KBM-7 (cell line): ENCODE data around the gene CD83.

Experiments used
- DNase-seq: peaks from one replicate; pipeline ENCODE4 v3.0.0-alpha.2; 2015
- in situ Hi-C: fragments of 300-500 bp; cut with MboI; formaldehyde crosslinking; loops from 2 replicates; pipeline ENCODE4 v1.14.3; 2020; ENCODE audit warnings: low sequenced_read_pairs, low pct_unique_long_range_greater_than_20kb, mixed read lengths

The CD83 gene

GRCh38 chr6:14120546-14120945 lies 3.0 kb downstream of the CD83 start:
- in situ Hi-C loops: no loop called here
- no peak for DNase-seq

DNA sequence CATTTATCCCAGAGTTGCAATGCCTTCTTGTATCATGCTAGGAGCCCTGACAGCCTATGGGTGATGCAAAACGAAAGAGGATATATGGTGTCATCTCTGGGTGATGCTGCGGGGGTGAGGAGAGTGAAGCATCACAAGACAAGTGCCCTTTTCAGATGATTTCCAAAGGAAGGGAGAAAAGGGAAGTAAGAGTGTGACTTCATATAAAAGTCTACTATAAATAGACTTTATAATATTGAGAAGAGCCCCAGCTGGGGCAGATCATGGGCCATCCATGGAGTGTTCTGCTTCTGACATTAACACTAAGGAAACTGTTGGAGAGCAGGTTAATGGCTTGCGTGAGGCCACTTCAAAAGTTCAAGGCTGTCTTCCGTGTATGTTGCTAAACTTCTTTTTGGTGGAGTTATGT lies 4.4 kb downstream of the CD83 start:
- in situ Hi-C loops: no loop called here
- DNase-seq: peak; percentile 77

DNA sequence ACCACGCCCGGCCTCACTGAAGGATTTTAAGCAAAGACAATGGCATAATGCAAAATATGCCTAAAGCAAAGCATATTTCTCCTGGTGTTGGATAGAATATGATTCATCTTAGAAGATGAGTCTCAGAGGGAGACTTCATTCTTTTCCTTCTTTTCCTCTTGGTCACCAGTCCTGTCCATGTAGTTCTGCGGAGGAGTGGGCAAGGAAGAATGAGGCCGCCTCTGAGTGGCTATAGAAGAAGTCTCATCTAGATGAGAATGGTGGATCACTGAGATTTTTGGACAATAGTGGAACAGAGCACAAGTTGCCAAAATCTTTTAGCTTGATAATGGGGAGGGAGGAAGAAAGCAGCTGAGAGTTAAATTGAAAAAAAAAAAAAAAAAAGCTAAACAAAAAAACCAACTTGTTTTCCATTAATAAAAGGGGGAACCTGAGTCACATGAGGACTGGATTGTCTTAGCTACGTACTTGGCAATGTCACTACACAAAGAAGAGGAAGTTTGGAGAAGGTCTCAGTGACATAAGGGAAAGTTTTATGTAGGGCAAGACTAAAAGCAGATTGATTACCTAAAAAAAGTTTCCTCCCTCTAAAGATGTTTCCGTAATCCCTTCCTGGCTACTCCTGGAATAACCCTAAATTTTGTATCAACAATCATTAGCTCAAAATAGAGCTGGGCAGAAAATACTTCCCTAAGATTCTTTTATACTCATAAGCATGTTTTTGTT lies 6.0 kb downstream of the CD83 start:
- in situ Hi-C loops: no loop called here
- peak; percentile 71 for DNase-seq

- in situ Hi-C loops: no loop called here
- DNase-seq: no peak
Measured at GRCh38 chr6:14125346-14125745, 7.8 kb downstream of the CD83 start.

DNA sequence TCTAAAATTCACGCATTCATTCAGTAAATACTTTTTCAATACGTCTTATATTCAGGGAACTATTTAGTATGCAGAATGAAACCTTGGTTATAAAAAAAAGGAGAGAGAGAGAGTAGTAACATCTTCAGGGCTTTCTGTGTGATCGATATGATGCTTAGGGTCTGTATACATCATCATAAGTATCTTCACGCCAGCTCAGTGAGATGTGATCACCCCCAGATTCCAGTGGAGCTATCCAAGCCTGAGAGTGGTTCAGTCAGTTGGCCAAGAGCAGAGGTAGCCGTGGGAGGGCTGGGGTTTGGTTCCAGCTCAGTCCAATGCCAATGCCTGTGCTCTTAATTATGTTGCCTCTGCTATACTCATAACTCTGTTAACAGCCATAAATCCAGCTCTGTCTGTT lies 8.6 kb downstream of the CD83 start:
- in situ Hi-C loops: no loop called here
- DNase-seq: no peak

- in situ Hi-C loops: no loop called here
- DNase-seq: no peak
Measured at GRCh38 chr6:14127611-14128010, 10.0 kb downstream of the CD83 start.

DNA sequence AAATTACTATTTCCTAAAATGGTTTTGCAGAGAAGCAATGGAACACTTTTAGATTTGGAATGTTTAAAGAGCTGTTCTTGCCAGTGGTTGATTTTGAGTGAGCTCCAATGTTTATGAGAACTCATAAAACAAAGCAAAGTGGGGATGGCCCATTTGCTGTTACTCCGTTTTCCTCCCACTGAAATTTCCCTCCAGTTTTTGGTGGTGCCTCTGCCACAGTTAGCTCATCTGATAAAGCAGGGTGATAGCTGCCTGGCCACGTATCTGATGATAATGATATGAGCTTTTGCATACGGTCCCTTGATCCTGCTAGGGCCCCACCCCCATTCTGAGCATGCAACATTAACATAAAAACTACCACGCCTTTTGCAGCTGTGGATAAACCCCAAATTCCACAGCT lies 10.4 kb downstream of the CD83 start:
- in situ Hi-C loops: no loop called here
- DNase-seq: no peak

DNA sequence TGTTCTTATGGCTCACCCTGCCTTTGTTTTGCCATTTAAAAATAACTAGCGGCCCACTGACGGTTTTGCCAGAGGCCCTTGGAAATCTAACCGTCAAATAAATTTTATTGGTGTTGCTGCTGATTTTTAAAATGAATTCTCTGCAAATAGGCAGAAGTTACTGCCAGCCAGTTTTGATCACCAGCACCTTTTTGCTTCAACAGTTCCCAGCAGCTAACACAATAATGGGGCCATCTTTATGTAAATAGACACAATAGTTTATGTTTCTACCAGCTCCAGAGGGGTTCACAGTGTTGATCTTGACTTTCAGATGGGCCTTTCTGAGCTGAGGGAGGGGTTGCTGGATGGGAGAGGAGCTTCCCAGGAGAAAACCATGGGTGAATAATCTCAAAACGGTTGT lies 11.2 kb downstream of the CD83 start:
- no peak for DNase-seq
- in situ Hi-C loops: no loop called here

DNA sequence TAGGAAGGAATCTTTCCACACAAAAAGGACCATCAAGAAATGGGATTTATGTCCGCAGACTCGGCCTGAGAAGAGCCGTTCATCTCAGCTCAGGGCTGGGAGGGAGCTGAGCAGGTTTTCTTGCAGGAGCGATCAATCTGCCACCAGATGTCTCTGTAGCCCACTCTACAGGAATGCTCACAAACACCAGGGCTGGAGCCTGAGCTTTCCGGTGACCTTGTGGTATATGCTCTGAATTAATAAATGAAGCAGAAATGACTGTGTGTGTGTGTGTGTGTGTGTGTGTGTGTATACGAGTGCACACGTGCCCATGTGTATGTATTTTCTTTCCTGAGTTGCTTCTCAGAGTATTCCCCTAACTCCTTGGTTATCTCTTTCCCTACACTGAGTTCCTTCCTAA lies 12.0 kb downstream of the CD83 start:
- peak; percentile 64 for DNase-seq
- in situ Hi-C loops: no loop called here

GRCh38 chr6:14130435-14131075 lies 13.0 kb downstream of the CD83 start:
- in situ Hi-C loops: no loop called here

DNA sequence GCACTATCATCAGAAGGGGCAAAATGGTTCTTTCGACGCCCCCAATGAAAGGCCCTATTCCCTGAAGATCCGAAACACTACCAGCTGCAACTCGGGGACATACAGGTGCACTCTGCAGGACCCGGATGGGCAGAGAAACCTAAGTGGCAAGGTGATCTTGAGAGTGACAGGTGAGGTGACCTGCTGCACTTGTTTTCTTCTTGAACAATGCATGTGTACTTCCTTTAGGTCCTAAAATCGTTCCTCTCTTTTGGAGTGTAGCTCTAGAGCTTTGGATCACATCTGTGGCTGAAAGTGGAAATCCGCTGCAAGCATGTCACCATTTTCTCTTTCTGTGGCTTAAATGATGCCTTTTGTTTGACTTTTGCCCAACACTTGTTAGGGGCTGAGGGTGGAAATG lies 14.0 kb downstream of the CD83 start:
- in situ Hi-C loops: no loop called here
- DNase-seq: no peak

More at GRCh38 chr6:14130435-14131075, 13.0 kb downstream of the CD83 start:
- DNase-seq: no peak

- in situ Hi-C loops: no loop called here
- no peak for DNase-seq
Measured at GRCh38 chr6:14132244-14132920, 14.8 kb downstream of the CD83 start.

GRCh38 chr6:14132921-14133275 lies 15.3 kb downstream of the CD83 start:
- in situ Hi-C loops: no loop called here

GRCh38 chr6:14134211-14134910 lies 16.8 kb downstream of the CD83 start:
- in situ Hi-C loops: no loop called here
- no peak for DNase-seq

More at GRCh38 chr6:14132921-14133275, 15.3 kb downstream of the CD83 start:
- DNase-seq: no peak

DNA sequence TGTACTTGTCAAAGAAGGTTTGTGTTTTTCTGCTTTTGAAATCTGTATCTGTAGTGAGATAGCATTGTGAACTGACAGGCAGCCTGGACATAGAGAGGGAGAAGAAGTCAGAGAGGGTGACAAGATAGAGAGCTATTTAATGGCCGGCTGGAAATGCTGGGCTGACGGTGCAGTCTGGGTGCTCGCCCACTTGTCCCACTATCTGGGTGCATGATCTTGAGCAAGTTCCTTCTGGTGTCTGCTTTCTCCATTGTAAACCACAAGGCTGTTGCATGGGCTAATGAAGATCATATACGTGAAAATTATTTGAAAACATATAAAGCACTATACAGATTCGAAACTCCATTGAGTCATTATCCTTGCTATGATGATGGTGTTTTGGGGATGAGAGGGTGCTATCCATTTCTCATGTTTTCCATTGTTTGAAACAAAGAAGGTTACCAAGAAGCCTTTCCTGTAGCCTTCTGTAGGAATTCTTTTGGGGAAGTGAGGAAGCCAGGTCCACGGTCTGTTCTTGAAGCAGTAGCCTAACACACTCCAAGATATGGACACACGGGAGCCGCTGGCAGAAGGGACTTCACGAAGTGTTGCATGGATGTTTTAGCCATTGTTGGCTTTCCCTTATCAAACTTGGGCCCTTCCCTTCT lies 18.4 kb downstream of the CD83 start:
- in situ Hi-C loops: no loop called here
- peak; percentile 23 for DNase-seq

DNA sequence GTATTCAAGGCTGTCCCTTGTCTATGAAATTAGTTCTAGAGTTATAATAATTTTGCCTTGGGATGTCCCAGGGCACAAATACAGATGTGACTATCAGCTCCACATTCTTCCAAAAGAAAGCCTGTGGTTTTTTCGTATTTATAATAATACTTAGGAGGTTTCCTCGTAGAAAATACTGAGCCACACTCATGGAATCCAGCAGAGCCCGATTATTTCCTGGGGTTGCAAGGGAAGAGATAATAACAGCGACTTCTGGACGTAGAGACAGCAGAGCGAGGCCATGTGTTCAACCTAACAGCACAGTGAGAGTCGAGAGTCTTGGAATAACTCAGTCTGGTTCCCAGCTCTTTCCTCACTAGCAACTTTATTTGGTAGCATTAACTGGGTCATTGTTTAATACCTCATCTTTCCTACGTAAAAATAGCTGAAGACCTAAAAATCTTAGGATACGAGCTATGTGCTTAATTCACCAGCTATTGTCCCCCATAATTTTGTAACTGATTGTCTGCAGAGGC lies 21.2 kb downstream of the CD83 start:
- no peak for DNase-seq
- in situ Hi-C loops: no loop called here

GRCh38 chr6:14141351-14142062 lies 23.9 kb downstream of the CD83 start:
- no peak for DNase-seq
- in situ Hi-C loops: no loop called here

DNA sequence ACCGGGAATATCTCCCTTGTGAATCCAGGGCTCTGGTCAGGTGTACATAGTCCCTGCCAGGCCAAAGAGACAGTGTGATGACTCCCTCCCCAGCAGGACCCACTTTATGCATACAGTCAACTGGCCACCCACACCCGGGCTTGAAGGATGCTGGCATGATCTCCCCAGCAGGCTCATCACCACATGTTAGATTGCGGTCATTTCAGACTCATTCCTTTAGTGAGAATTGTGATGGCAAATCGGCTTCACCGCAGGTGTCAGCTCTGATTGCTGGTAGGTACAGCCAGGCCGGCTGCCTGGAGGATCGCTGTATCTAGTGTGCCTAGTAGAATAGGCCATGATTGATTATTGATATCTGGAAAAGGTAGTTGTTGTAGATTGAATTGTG lies 24.5 kb downstream of the CD83 start:
- DNase-seq: no peak
- in situ Hi-C loops: no loop called here
